HG03064 (cell line): ENCODE results near the gene FRMD6.
"Not testable (repeated sequence)": the region's sequence is repeated elsewhere in the genome, so short reads cannot be mapped to it uniquely, and the experiment has no call there.

Experiments
- ATAC-seq: cut with Tn5 transposase; IDR thresholded peaks from one replicate; pipeline ENCODE4 v1.9.1; 2021; ENCODE audit warnings: low read depth; ENCODE audit not compliant: unreplicated experiment

The FRMD6 gene

GRCh38 chr14:51765726-51766125 is 114.0 kb downstream of the FRMD6 start:
- ATAC-seq: not testable (repeated sequence)

GRCh38 chr14:51766586-51766985 is 114.9 kb downstream of the FRMD6 start:
- ATAC-seq: not testable (repeated sequence)

DNA sequence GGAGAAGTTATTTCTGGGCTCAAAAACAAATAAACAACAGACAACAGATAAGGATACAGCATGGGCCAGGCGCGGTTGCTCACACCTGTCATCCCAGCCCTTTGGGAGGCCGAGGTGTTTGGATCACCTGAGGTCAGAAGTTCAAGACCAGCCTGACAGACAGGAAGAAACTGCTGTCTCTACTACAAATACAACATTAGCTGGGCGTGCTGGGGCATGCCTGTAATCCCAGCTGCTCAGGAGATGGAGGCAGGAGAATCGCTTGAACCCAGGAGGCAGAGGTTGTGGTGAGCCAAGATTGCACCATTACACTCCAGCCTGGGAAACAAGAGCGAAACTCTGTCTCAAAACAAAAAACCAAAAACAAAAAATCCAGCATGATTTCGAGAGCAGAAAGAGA is 117.6 kb downstream of the FRMD6 start:
- ATAC-seq: not testable (repeated sequence)

DNA sequence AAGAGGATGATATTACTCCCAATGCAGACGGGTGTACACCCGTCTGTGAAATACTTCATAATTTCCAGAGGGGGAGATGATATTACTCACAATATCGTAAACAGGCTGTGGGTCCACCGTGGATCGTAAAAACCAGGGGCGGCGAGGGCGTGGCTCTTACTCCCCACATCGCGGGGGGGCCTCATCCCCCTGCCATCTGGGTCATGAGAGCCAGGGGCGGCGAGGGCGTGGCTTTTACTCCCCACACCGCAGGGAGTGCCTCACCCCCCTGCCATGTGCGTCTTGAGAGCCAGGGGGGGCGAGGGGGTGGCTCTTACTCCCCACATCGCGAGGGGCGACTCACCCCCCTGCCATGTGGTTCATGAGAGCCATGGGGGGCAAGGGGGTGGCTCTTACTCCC is 122.5 kb downstream of the FRMD6 start:
- ATAC-seq: no peak

DNA sequence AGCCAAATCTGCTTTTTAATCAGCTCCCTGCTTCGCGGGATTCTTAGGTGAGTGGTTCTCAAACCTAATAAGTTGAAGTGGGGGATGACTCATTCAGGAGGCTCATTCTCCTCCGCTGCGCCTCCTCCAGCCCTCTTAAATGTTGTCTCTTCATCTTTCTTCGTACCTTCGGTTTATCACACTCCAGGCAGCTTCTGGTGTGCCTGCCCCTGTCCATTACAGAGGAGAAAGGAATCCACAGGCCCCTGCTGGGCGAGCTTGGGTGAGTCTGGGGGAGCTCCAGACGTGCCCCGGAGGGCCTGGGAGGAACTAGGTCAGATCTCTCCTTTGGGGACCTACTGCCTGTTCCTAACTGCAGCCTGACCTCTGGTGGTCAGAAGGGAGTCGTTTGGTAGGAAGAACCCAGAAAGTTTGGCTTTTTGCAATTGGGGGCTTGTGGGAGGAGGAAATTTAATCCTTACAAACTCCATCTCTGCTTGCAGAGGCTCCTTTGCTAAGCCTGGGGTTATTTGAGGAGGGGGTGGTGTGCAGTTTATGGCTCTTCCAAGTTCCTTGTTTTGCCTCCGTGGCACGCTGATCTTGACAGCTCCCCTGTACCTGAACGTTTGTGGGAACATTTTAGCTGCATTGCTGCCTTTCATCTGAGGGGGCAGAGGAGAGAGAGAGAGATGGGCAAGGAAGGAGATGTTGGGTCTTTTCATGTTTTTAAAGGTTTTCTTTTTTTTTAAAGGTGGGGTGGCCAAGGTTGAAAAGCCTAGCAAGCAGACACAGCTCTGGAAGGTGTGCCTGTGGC is 124.6 kb downstream of the FRMD6 start:
- no peak for ATAC-seq

DNA sequence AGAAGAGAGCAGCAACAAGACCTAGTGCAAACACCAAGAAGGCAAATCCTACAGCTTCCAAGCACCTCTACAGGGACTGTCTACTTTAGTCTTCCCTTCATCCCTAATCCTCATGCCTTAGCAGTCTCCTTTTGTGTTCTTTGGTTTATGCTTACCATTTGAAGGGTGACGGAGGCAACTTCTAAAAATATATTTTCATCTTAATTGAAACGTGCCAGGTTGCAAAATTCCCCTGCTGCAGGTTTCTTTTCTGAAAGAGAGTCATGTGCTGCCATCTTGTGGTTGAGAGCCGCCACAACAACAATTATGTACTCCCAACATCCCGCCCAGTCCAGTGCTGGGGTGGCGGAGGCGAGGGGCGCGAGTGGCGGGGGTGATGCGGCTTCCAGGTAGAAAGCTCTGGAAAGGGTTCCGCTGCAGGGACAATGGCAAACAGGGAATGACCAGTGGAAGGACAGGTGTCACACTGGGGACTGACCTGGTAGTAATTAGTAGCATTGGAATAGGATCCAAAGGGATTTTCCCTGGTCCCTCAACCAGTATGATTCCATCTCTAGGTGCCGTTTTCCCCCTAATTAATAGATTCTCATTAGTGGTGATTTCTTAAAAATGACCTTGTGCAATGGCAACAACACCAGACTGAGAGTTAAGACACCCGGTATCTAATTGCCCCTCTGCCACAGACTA is 128.4 kb downstream of the FRMD6 start:
- ATAC-seq: no peak
